Measurements from ENCODE around the gene BTBD7.

BTBD7 gene

DNA sequence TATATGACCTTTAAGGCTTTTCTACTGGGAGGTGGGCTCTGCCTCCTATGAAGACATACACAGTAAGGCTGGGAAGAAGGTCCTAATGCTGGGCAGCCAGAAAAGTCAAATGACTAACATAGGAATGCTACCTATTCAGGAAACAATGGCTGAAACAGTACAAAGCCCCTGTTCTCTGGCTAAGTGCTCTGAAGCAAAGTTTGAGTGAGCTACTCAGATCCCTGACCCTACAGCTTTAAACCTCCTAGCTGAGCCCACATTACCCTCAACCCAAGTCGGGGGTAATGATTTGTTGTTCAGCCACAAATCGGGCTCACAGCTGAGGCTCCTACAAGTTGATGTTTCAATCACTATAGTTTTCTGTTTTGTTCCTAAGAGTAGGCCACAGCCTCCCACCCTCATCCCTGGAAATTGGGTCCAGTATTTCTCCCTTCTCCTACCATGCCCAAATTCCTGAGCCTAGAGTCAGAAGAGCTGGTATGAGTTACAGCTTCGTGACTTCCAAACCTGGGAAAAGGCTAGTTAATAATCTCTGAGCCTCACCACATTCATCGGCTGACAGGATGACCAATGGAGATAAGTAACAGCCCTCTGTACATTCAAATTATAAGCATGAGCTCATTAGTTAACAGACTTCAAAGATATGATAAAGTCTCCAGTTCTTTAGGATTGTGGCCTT, 46.5 kb downstream of the BTBD7 start:
- H3K27ac ChIP-seq (ENCODE audit: insufficient read depth in 1 of 2, low read depth in 1 of 2, low read length in 2 of 2, poor library complexity in 1 of 2, severe bottlenecking in 2 of 2), result no peak overlapping the region
- peaks cover 7 to 29% (median 13%) of the 10 kb centered on the region in 4 experiments for H3K36me3 ChIP-seq (ENCODE audit: control insufficient read depth in 4 of 4, insufficient read depth in 4 of 4, low read length in 3 of 4)
- H3K27me3 ChIP-seq (replicated peaks in 2 of 5; ENCODE audit: control insufficient read depth in 4 of 5, insufficient read depth in 5 of 5, low read length in 4 of 5), result no peaks in the 10 kb centered on the region
- H3K9me3 ChIP-seq (ENCODE audit: control extremely low read depth in 1 of 5, control insufficient read depth in 4 of 5, insufficient read depth in 2 of 5, low read depth in 1 of 5, low read length in 4 of 5), result no peaks in the 10 kb centered on the region
- no peak for DNase-seq
- no peak overlapping the region for H3K4me3 ChIP-seq (ENCODE audit: control insufficient read depth in 1 of 7, extremely low read depth in 1 of 7, insufficient read depth in 4 of 7, low read depth in 2 of 7, low read length in 6 of 7)
- 96% methylated on average over 4 of the region's 4 CpGs for WGBS (ENCODE audit: insufficient coverage)
- POLR2A ChIA-PET, result interaction anchor here (0.9 to 1.5 kb wide), 2 partner anchors 9 to 12 kb away, joined by 4 to 5 read pairs; no protein-coding TSS in a partner anchor
- CTCF ChIA-PET, result interaction anchor here (1.6 kb wide), 2 partner anchors 10 to 45 kb away, joined by 4 to 5 read pairs; no protein-coding TSS in a partner anchor
- no peaks in the 10 kb centered on the region for H3K4me1 ChIP-seq (ENCODE audit: control extremely low read depth in 1 of 4, control insufficient read depth in 4 of 4, insufficient read depth in 4 of 4, low read length in 3 of 4)

DNA sequence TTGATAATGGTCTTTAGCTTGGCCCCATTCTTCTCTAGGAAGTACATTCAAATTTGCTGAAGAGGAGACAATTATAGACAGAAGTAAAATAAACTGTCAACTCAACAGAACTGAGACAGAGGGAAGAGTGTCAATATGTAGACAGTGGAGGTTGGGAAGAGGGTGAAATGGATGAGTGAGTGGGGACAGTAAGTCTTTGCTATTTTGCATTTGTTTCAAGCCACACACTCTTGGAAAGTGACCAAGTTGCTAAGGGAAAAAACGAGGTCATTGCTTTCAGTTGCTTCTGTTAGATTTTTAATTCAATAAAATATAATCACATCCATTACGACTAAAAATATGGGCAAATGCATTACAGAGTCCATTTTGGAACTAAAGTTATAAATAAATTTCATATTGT, 47.8 kb downstream of the BTBD7 start:
- CTCF ChIA-PET, result interaction anchor here (1.6 kb wide), 1 partner anchor 12 kb away, joined by 5 read pairs; no protein-coding TSS in a partner anchor
- H3K27me3 ChIP-seq (replicated peaks in 2 of 5; ENCODE audit: control insufficient read depth in 4 of 5, insufficient read depth in 5 of 5, low read length in 4 of 5), result no peaks in the 10 kb centered on the region
- WGBS (ENCODE audit: insufficient coverage), result no CpG with 5 or more reads among the region's 2 CpGs

DNA sequence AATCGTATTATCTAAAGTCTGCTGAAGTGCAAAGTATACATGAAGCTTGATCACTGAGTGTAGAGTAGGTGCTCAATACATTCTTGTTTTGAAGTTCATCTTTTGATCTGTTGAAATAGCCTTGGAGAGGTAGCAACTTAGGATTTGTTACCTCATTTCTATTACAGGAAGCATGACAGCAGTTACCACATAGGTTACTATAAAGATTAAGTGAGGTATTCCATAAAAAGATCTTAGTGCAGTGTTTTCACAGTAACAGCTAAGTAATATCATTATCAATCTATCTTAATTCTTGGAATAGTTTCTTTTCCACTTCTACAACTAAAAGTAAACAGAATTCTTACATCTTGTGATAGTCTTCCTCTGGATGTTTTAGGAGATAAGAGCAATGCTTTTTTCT, 50.9 kb downstream of the BTBD7 start:
- peaks cover 0 to 16% (median 9%) of the 10 kb centered on the region in 4 experiments for H3K36me3 ChIP-seq (ENCODE audit: control insufficient read depth in 4 of 4, insufficient read depth in 4 of 4, low read length in 3 of 4)
- CTCF ChIA-PET, result no interaction called here
- H3K4me3 ChIP-seq (ENCODE audit: control insufficient read depth in 1 of 7, extremely low read depth in 1 of 7, insufficient read depth in 4 of 7, low read depth in 2 of 7, low read length in 6 of 7), result no peak overlapping the region
- POLR2A ChIA-PET, result no interaction called here
- no peaks in the 10 kb centered on the region for H3K27me3 ChIP-seq (replicated peaks in 2 of 5; ENCODE audit: control insufficient read depth in 4 of 5, insufficient read depth in 5 of 5, low read length in 4 of 5)
- 100% methylated on average over 1 of the region's 1 CpG for WGBS (ENCODE audit: insufficient coverage)
- H3K27ac ChIP-seq (ENCODE audit: insufficient read depth in 1 of 2, low read depth in 1 of 2, low read length in 2 of 2, poor library complexity in 1 of 2, severe bottlenecking in 2 of 2), result no peak overlapping the region
- no peaks in the 10 kb centered on the region for H3K9me3 ChIP-seq (ENCODE audit: control extremely low read depth in 1 of 5, control insufficient read depth in 4 of 5, insufficient read depth in 2 of 5, low read depth in 1 of 5, low read length in 4 of 5)
- no peaks in the 10 kb centered on the region for H3K4me1 ChIP-seq (ENCODE audit: control extremely low read depth in 1 of 4, control insufficient read depth in 4 of 4, insufficient read depth in 4 of 4, low read length in 3 of 4)
- DNase-seq, result no peak

More for the DNA sequence above, 47.8 kb downstream of the BTBD7 start:
- peaks cover 7 to 29% (median 13%) of the 10 kb centered on the region in 4 experiments for H3K36me3 ChIP-seq (ENCODE audit: control insufficient read depth in 4 of 4, insufficient read depth in 4 of 4, low read length in 3 of 4)
- no peaks in the 10 kb centered on the region for H3K9me3 ChIP-seq (ENCODE audit: control extremely low read depth in 1 of 5, control insufficient read depth in 4 of 5, insufficient read depth in 2 of 5, low read depth in 1 of 5, low read length in 4 of 5)
- no peak overlapping the region for H3K4me3 ChIP-seq (ENCODE audit: control insufficient read depth in 1 of 7, extremely low read depth in 1 of 7, insufficient read depth in 4 of 7, low read depth in 2 of 7, low read length in 6 of 7)
- H3K27ac ChIP-seq (ENCODE audit: insufficient read depth in 1 of 2, low read depth in 1 of 2, low read length in 2 of 2, poor library complexity in 1 of 2, severe bottlenecking in 2 of 2), result no peak overlapping the region
- no peak for DNase-seq
- H3K4me1 ChIP-seq (ENCODE audit: control extremely low read depth in 1 of 4, control insufficient read depth in 4 of 4, insufficient read depth in 4 of 4, low read length in 3 of 4), result no peaks in the 10 kb centered on the region
- POLR2A ChIA-PET, result interaction anchor here (1.5 kb wide), 1 partner anchor 14 kb away, joined by 5 read pairs; no protein-coding TSS in a partner anchor

DNA sequence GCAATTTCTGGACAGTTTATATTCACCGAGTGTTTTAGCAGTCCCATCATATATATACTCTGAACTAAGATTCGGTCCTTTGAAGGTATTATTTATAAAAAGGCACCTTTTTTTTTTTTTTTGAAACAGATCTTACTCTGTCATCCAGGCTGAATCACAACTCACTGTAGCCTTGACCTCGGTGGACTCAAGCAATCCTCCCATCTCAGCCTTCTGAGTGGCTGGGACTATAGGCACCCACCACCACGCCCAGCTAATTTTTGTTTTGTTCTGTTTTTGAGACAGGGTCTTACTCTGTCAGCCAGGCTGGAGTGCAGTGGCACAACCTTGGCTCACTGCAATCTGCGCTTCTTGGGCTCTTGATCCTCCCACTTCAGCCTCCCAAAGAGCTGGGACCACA, 52.1 kb downstream of the BTBD7 start:
- H3K4me1 ChIP-seq (ENCODE audit: control extremely low read depth in 1 of 4, control insufficient read depth in 4 of 4, insufficient read depth in 4 of 4, low read length in 3 of 4), result no peaks in the 10 kb centered on the region
- peaks cover 0 to 7% (median 5%) of the 10 kb centered on the region in 4 experiments for H3K36me3 ChIP-seq (ENCODE audit: control insufficient read depth in 4 of 4, insufficient read depth in 4 of 4, low read length in 3 of 4)
- CTCF ChIA-PET, result interaction anchor here (1.0 kb wide), 1 partner anchor 29 kb away, joined by 3 read pairs; no protein-coding TSS in a partner anchor
- H3K27ac ChIP-seq (ENCODE audit: insufficient read depth in 1 of 2, low read depth in 1 of 2, low read length in 2 of 2, poor library complexity in 1 of 2, severe bottlenecking in 2 of 2), result no peak overlapping the region
- DNase-seq, result no peak
- POLR2A ChIA-PET, result no interaction called here
- WGBS (ENCODE audit: insufficient coverage), result 100% methylated on average over 3 of the region's 5 CpGs
- no peaks in the 10 kb centered on the region for H3K9me3 ChIP-seq (ENCODE audit: control extremely low read depth in 1 of 5, control insufficient read depth in 4 of 5, insufficient read depth in 2 of 5, low read depth in 1 of 5, low read length in 4 of 5)
- no peaks in the 10 kb centered on the region for H3K27me3 ChIP-seq (replicated peaks in 2 of 5; ENCODE audit: control insufficient read depth in 4 of 5, insufficient read depth in 5 of 5, low read length in 4 of 5)
- H3K4me3 ChIP-seq (ENCODE audit: control insufficient read depth in 1 of 7, extremely low read depth in 1 of 7, insufficient read depth in 4 of 7, low read depth in 2 of 7, low read length in 6 of 7), result no peak overlapping the region

DNA sequence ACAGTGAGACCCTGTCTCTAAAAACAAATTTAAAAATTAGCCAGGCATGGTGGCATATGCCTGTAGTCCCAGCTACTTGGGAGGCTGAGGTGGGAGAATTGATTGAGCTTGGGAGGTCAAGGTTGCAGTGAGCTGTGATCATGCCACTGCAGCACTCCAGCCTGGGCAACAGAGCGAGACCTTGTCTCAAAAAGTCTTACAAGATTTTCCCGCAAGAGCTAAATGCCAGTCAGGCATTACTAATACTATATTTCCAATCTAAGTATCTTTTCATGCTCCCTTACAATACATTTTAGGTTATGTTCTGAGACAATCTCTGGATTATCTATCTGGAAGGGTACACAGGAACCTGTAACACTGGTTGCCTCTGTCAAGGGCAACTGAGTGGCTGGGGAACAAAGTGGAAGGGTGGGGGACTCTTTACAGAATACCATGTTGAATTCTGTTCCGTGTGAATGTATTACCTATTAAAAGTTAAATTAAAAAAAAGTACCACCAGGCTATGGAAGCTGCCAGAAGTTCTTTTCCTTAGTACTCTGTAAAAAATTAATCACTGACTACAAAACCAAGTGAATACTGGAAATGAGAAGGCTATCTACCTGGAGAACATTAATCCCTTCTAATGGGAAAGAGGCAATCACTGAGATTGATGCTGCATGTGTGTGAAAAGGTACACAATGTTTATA, 56.7 kb downstream of the BTBD7 start:
- CTCF ChIA-PET, result interaction anchor here (1.2 kb wide), 1 partner anchor 12 kb away, joined by 4 read pairs; no protein-coding TSS in a partner anchor
- no peak overlapping the region for H3K4me3 ChIP-seq (ENCODE audit: control insufficient read depth in 1 of 7, extremely low read depth in 1 of 7, insufficient read depth in 4 of 7, low read depth in 2 of 7, low read length in 6 of 7)
- H3K27me3 ChIP-seq (replicated peaks in 2 of 5; ENCODE audit: control insufficient read depth in 4 of 5, insufficient read depth in 5 of 5, low read length in 4 of 5), result no peaks in the 10 kb centered on the region
- no peaks in the 10 kb centered on the region for H3K4me1 ChIP-seq (ENCODE audit: control extremely low read depth in 1 of 4, control insufficient read depth in 4 of 4, insufficient read depth in 4 of 4, low read length in 3 of 4)
- H3K36me3 ChIP-seq (ENCODE audit: control insufficient read depth in 4 of 4, insufficient read depth in 4 of 4, low read length in 3 of 4), result peaks cover 2 to 18% (median 9%) of the 10 kb centered on the region in 4 experiments
- DNase-seq, result no peak
- no peaks in the 10 kb centered on the region for H3K9me3 ChIP-seq (ENCODE audit: control extremely low read depth in 1 of 5, control insufficient read depth in 4 of 5, insufficient read depth in 2 of 5, low read depth in 1 of 5, low read length in 4 of 5)
- POLR2A ChIA-PET, result no interaction called here
- 100% methylated on average over 2 of the region's 3 CpGs for WGBS (ENCODE audit: insufficient coverage)
- H3K27ac ChIP-seq (ENCODE audit: insufficient read depth in 1 of 2, low read depth in 1 of 2, low read length in 2 of 2, poor library complexity in 1 of 2, severe bottlenecking in 2 of 2), result no peak overlapping the region

DNA sequence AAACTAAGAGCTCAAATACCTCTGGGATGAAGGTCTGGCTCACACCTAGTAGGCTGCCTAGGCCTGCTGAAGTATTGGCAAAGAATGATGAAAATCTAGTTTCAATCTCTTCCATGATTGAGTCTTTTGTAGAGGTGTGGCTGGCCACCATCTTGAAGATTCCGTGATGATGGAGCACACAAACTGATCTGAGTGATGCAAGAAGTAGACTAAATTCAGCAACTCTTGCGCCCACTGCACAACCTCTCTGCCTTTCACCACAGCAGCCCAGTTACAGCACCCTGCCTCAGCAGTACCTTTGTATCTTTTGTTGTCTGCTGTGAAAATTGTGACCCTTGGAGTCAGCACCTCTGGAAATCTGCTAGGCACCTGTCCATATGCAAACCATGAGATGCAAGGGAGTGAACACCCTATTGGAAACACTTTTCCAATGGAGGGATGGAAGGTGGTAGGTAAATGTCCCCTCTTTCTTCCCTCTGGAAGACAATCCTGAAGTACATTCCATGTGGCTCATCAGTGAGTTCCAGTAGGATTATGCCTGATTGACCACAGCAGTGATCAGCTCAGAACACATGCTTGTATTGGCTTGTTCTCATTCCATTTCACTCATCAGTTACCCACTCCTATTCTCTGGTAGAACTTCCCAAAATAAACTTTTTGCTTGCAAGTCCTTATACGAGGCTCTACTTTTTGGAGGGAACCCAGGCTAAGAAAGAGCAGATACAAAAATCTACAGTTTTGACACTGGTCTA, 58.6 kb downstream of the BTBD7 start:
- ChIA-PET CTCF (interaction anchor here (0.7 to 1.2 kb wide), 2 partner anchors 9 to 15 kb away, joined by 3 read pairs; no protein-coding TSS in a partner anchor), POLR2A (no interaction called here)
- 100% methylated on average over 1 of the region's 3 CpGs for WGBS (ENCODE audit: insufficient coverage)
- H3K27me3 ChIP-seq (replicated peaks in 2 of 5; ENCODE audit: control insufficient read depth in 4 of 5, insufficient read depth in 5 of 5, low read length in 4 of 5), result no peaks in the 10 kb centered on the region
- no peak overlapping the region for H3K4me3 ChIP-seq (ENCODE audit: control insufficient read depth in 1 of 7, extremely low read depth in 1 of 7, insufficient read depth in 4 of 7, low read depth in 2 of 7, low read length in 6 of 7)
- no peaks in the 10 kb centered on the region for H3K9me3 ChIP-seq (ENCODE audit: control extremely low read depth in 1 of 5, control insufficient read depth in 4 of 5, insufficient read depth in 2 of 5, low read depth in 1 of 5, low read length in 4 of 5)
- H3K4me1 ChIP-seq (ENCODE audit: control extremely low read depth in 1 of 4, control insufficient read depth in 4 of 4, insufficient read depth in 4 of 4, low read length in 3 of 4), result peaks cover 0 to 2% (median 0%) of the 10 kb centered on the region in 4 experiments
- peaks cover 2 to 18% (median 9%) of the 10 kb centered on the region in 4 experiments for H3K36me3 ChIP-seq (ENCODE audit: control insufficient read depth in 4 of 4, insufficient read depth in 4 of 4, low read length in 3 of 4)
- DNase-seq, result no peak
- H3K27ac ChIP-seq (ENCODE audit: insufficient read depth in 1 of 2, low read depth in 1 of 2, low read length in 2 of 2, poor library complexity in 1 of 2, severe bottlenecking in 2 of 2), result no peak overlapping the region

All from common myeloid progenitor, CD34-positive (primary cell).